BLaER1 treated with 17β-estradiol and CSF1 and Interleukin-3, amounts not matched to agents 10 nM and 100 nM (cell line): Measurements from ENCODE around the gene ENO1.
"Not testable (repeated sequence)": the region's sequence is repeated elsewhere in the genome, so short reads cannot be mapped to it uniquely, and the experiment has no call there.

Experiments used
- H3K27ac ChIP-seq, 11 experiments: shearing (Covaris generic); formaldehyde crosslinking; 2 replicates each; pipeline ENCODE4 v1.8.1; 2022
- H3K27me3 ChIP-seq, 11 experiments: shearing (Covaris generic); formaldehyde crosslinking; 2 replicates each; pipeline ENCODE4 v1.8.1; 2022
- H3K36me3 ChIP-seq, 11 experiments: shearing (Covaris generic); formaldehyde crosslinking; 2 replicates each; pipeline ENCODE4 v1.8.1; 2022
- H3K4me1 ChIP-seq, 10 experiments: shearing (Covaris generic); formaldehyde crosslinking; 2 replicates each; pipeline ENCODE4 v1.8.1; 2022
- H3K4me2 ChIP-seq, 11 experiments: shearing (Covaris generic); formaldehyde crosslinking; 2 replicates each; pipeline ENCODE4 v1.8.1; 2022
- H3K4me3 ChIP-seq, 10 experiments: shearing (Covaris generic); formaldehyde crosslinking; 2 replicates each; pipeline ENCODE4 v1.8.1; 2022
- H3K9ac ChIP-seq, 11 experiments: shearing (Covaris generic); formaldehyde crosslinking; 2 replicates each; pipeline ENCODE4 v1.8.1; 2022
- H3K9me3 ChIP-seq, 11 experiments: shearing (Covaris generic); formaldehyde crosslinking; replicated peaks in 1 of 11; 2 replicates each; pipeline ENCODE4 v1.8.1; 2022
- H4K20me1 ChIP-seq, 11 experiments: shearing (Covaris generic); formaldehyde crosslinking; 2 replicates each; pipeline ENCODE4 v1.8.1; 2022
- Cebpa-rat ChIP-seq, 11 experiments: shearing (Covaris generic); IDR thresholded peaks; 2 replicates each; pipeline ENCODE4 v1.8.1; 2022

ENO1 gene

GRCh38 chr1:8899046-8899445 lies 20.6 kb upstream of the ENO1 start:
- Histone ChIP-seq H3K27ac (no peak overlapping the region), H3K4me2 (no peak overlapping the region), H3K36me3 (no peaks in the 10 kb centered on the region), H3K4me3 (no peak overlapping the region), H3K27me3 (no peaks in the 10 kb centered on the region), H4K20me1 (no peaks in the 10 kb centered on the region), H3K9ac (no peak overlapping the region), H3K4me1 (peaks cover 0 to 16% (median under 1%) of the 10 kb centered on the region in 10 experiments; a peak in 4 of 20 replicates), H3K9me3 (peaks cover 15 to 24% (median 16%) of the 10 kb centered on the region in 11 experiments)
- no peak for TF ChIP-seq Cebpa-rat (IDR thresholded peaks at IDR 0.05)

- Histone ChIP-seq H3K4me1 (peaks cover 0 to 16% (median 5%) of the 10 kb centered on the region in 10 experiments; a peak in 6 of 20 replicates), H3K9me3 (peaks cover 15 to 24% (median 16%) of the 10 kb centered on the region in 11 experiments)
- H3K36me3 ChIP-seq, H3K9ac ChIP-seq, H3K4me3 ChIP-seq, H3K27me3 ChIP-seq, H4K20me1 ChIP-seq, H3K27ac ChIP-seq, H3K4me2 ChIP-seq: not testable (repeated sequence)
These were observed 19.9 kb upstream of the ENO1 start for GRCh38 chr1:8898418-8898817.

- H3K36me3 ChIP-seq, H3K4me2 ChIP-seq, H3K27ac ChIP-seq, H3K9ac ChIP-seq, H4K20me1 ChIP-seq, H3K27me3 ChIP-seq, H3K4me3 ChIP-seq: not testable (repeated sequence)
- peaks cover 15 to 24% (median 16%) of the 10 kb centered on the region in 11 experiments for H3K9me3 ChIP-seq
- H3K4me1 ChIP-seq: peaks cover 0 to 16% (median 5%) of the 10 kb centered on the region in 10 experiments; a peak in 6 of 20 replicates
These were observed 19.0 kb upstream of the ENO1 start for GRCh38 chr1:8897505-8897904.

GRCh38 chr1:8896775-8897174 lies 18.3 kb upstream of the ENO1 start:
- H3K4me3 ChIP-seq, H3K27ac ChIP-seq, H3K36me3 ChIP-seq, H3K27me3 ChIP-seq, H3K9ac ChIP-seq, H4K20me1 ChIP-seq: not testable (repeated sequence)
- Histone ChIP-seq H3K9me3 (peaks cover 15 to 26% (median 16%) of the 10 kb centered on the region in 11 experiments), H3K4me1 (peaks cover 0 to 19% (median 10%) of the 10 kb centered on the region in 10 experiments; a peak in 7 of 20 replicates), H3K4me2 (0 out of 22 replicates have a peak overlapping the region, but pooled peaks of 1 of the 11 experiments have one; percentile 28)

GRCh38 chr1:8892026-8892425 lies 13.5 kb upstream of the ENO1 start:
- no peak for TF ChIP-seq Cebpa-rat (IDR thresholded peaks at IDR 0.05)
- Histone ChIP-seq H3K9ac (no peak overlapping the region), H3K9me3 (peaks cover 0 to 7% (median 0%) of the 10 kb centered on the region in 11 experiments; a peak in 3 of 22 replicates), H3K4me1 (peaks cover 0 to 31% (median 21%) of the 10 kb centered on the region in 10 experiments; a peak in 14 of 20 replicates), H4K20me1 (no peaks in the 10 kb centered on the region), H3K4me2 (peak overlapping the region in 2 of 11 experiments; percentile 5 to 15; a peak in 3 of 22 replicates), H3K36me3 (no peaks in the 10 kb centered on the region), H3K27ac (peak overlapping the region in 1 of 11 experiments; percentile 1; a peak in 1 of 22 replicates), H3K4me3 (no peak overlapping the region), H3K27me3 (no peaks in the 10 kb centered on the region)

- Histone ChIP-seq H3K9me3 (peaks cover 0 to 7% (median 0%) of the 10 kb centered on the region in 11 experiments; a peak in 3 of 22 replicates), H3K4me2 (peak overlapping the region in 1 of 11 experiments; percentile 2; a peak in 1 of 22 replicates), H3K27me3 (no peaks in the 10 kb centered on the region), H3K36me3 (no peaks in the 10 kb centered on the region), H3K4me1 (peaks cover 0 to 27% (median 20%) of the 10 kb centered on the region in 10 experiments; a peak in 14 of 20 replicates), H4K20me1 (no peaks in the 10 kb centered on the region), H3K4me3 (no peak overlapping the region), H3K27ac (no peak overlapping the region), H3K9ac (no peak overlapping the region)
- no peak for TF ChIP-seq Cebpa-rat (IDR thresholded peaks at IDR 0.05)
These were observed 12.9 kb upstream of the ENO1 start for GRCh38 chr1:8891401-8891800.

GRCh38 chr1:8889925-8890785 lies 11.7 kb upstream of the ENO1 start:
- Histone ChIP-seq H3K9me3 (peaks cover 0 to 5% (median 0%) of the 10 kb centered on the region in 11 experiments; a peak in 2 of 22 replicates), H3K4me2 (peak overlapping the region in 4 of 11 experiments; percentile 1 to 25 (median 12); a peak in 1 of 22 replicates), H4K20me1 (no peaks in the 10 kb centered on the region), H3K27me3 (no peaks in the 10 kb centered on the region), H3K27ac (no peak overlapping the region), H3K36me3 (no peaks in the 10 kb centered on the region), H3K4me1 (peaks cover 0 to 27% (median 20%) of the 10 kb centered on the region in 10 experiments; a peak in 14 of 20 replicates), H3K9ac (no peak overlapping the region), H3K4me3 (no peak overlapping the region)
- TF ChIP-seq Cebpa-rat (IDR thresholded peaks at IDR 0.05): no peak

GRCh38 chr1:8889103-8889846 lies 10.8 kb upstream of the ENO1 start:
- Histone ChIP-seq H3K27ac (no peak overlapping the region), H3K4me2 (peak overlapping the region in 2 of 11 experiments; percentile 17; a peak in 1 of 22 replicates), H3K9me3 (peaks cover 0 to 5% (median 0%) of the 10 kb centered on the region in 11 experiments; a peak in 1 of 22 replicates), H3K4me1 (peaks cover 0 to 27% (median 21%) of the 10 kb centered on the region in 10 experiments; a peak in 16 of 20 replicates), H3K9ac (no peak overlapping the region), H3K36me3 (no peaks in the 10 kb centered on the region), H4K20me1 (no peaks in the 10 kb centered on the region), H3K27me3 (no peaks in the 10 kb centered on the region), H3K4me3 (no peak overlapping the region)
- TF ChIP-seq Cebpa-rat (IDR thresholded peaks at IDR 0.05): peak in 4 of 11 experiments; percentile 10 to 61 (median 32); a peak in 3 of 22 replicates

- peak overlapping the region in 1 of 11 experiments; percentile 4; a peak in 1 of 22 replicates for H3K4me2 ChIP-seq
- H3K9me3 ChIP-seq: no peaks in the 10 kb centered on the region
- peaks cover 10 to 45% (median 24%) of the 10 kb centered on the region in 10 experiments for H3K4me1 ChIP-seq
- no peak overlapping the region for H3K4me3 ChIP-seq
- no peak for TF ChIP-seq Cebpa-rat (IDR thresholded peaks at IDR 0.05)
- no peaks in the 10 kb centered on the region for H3K36me3 ChIP-seq
- no peaks in the 10 kb centered on the region for H3K27me3 ChIP-seq
- no peak overlapping the region for H3K27ac ChIP-seq
- H4K20me1 ChIP-seq: no peaks in the 10 kb centered on the region
- H3K9ac ChIP-seq: no peak overlapping the region
These were observed 8.1 kb upstream of the ENO1 start for GRCh38 chr1:8886589-8886988.

GRCh38 chr1:8886031-8886524 lies 7.6 kb upstream of the ENO1 start:
- H3K27ac ChIP-seq, H3K36me3 ChIP-seq, H3K9ac ChIP-seq, H3K9me3 ChIP-seq, H3K4me3 ChIP-seq, H3K27me3 ChIP-seq, H4K20me1 ChIP-seq: not testable (repeated sequence)
- 0 out of 22 replicates have a peak overlapping the region, but pooled peaks of 1 of the 11 experiments have one; percentile 4 for H3K4me2 ChIP-seq
- H3K4me1 ChIP-seq: peaks cover 14 to 47% (median 26%) of the 10 kb centered on the region in 10 experiments

GRCh38 chr1:8884105-8884504 lies 5.6 kb upstream of the ENO1 start:
- not testable (repeated sequence) for H3K27me3 ChIP-seq, H3K4me3 ChIP-seq, H3K9ac ChIP-seq, H4K20me1 ChIP-seq, H3K9me3 ChIP-seq, H3K36me3 ChIP-seq
- H3K4me1 ChIP-seq: peaks cover 31 to 56% (median 36%) of the 10 kb centered on the region in 10 experiments
- H3K4me2 ChIP-seq: peak overlapping the region in 9 of 11 experiments; percentile 45 to 80 (median 69); a peak in 14 of 22 replicates
- peak overlapping the region in 1 of 11 experiments; percentile 38; a peak in 2 of 22 replicates for H3K27ac ChIP-seq
